GM19397 (cell line): Measurements from ENCODE around the gene LY6G6C.
"Not testable (repeated sequence)": the region's sequence is repeated elsewhere in the genome, so short reads cannot be mapped to it uniquely, and the experiment has no call there.

Experiments
- ATAC-seq: cut with Tn5 transposase; IDR thresholded peaks from one replicate; pipeline ENCODE4 v1.9.1; 2021; ENCODE audit warnings: mild to moderate bottlenecking, moderate library complexity; ENCODE audit not compliant: unreplicated experiment

The LY6G6C gene

DNA sequence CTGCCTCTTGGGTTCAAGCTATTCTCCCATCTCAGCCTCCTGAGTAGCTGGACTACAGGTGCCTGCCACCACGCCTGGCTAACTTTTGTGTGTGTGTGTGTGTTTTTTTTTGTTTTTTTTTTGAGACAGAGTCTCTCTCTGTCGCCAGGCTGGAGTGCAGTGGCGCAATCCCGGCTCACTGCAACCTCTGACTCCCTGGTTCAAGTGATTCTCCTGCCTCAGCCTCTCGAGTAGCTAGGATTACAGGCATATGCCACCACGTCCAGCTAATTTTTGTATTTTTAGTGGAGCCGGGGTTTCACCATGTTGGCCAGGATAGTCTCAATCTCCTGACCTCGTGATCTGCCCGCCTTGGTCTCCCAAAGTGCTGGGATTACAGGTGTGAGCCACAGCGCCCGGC lies 12.4 kb downstream of the LY6G6C start:
- not testable (repeated sequence) for ATAC-seq

DNA sequence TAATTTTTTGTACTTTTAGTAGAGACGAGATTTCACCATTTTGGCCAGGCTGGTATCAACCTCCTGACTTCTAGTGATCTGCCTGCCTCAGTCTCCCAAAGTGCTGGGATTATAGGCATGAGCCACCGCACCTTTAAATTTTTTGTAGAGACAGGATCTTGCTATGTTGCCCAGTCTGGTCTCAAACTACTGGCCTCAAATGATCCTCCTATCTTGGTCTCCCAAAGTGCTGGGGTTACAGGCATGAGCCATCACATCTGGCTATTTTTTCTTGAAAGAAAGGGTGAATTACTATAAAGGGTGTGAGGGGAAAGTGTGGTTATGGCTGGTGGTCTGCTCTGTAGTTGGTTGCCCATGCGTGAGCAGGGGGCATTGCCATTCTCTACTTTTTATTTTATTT lies 13.3 kb downstream of the LY6G6C start:
- ATAC-seq, result no peak

DNA sequence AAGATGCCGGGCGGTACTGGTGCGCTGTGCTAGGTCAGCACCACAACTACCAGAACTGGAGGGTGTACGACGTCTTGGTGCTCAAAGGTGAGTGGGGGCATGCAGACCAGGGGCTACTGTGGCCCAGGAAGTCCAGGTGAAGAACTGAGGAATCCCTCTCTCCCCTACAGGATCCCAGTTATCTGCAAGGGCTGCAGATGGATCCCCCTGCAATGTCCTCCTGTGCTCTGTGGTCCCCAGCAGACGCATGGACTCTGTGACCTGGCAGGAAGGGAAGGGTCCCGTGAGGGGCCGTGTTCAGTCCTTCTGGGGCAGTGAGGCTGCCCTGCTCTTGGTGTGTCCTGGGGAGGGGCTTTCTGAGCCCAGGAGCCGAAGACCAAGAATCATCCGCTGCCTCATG lies 13.8 kb downstream of the LY6G6C start:
- ATAC-seq, result no peak

DNA sequence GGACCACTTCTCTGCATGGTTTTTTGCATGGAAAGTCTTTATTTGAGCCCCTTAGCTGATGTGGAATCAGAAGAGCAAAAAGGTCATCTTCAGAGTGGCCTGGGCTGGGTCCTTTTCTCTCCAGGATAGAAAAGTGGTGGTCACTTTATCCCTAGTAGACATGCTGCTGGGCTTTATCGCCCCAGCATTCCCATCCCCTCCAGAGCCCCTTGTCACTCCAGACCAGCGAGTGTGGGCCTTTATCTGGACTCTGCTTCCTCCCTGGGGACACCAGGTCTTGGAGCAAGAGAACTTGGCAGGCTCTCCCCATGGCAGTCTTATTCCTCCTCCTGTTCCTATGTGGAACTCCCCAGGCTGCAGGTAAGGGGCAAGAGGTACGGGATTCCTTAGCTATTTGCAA lies 14.9 kb downstream of the LY6G6C start, which contains the start of gene LY6G6F:
TSS of gene LY6G6F (plus strand) at position 268 of the 400 bp plus-strand sequence. CDS start at position 309, 41 bp downstream.
- ATAC-seq, result no peak

DNA sequence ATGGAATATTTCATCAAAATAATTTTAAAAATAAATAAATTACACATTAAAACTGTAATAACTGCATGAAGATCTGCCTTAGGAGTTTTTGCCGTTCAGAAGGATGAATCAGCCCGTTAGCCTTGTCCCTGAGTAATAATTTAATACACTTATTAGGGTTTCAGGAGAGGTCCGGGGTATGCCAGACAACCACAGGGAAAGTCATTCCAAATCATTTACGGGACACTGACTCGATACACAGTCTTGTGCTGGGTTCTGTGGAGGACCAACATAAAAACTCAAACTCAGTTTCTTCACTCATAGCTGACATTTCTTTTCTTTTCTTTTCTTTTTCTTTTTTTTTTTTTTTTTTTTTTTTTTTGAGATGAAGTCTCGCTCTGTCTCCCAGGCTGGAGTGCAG lies 15.6 kb downstream of the LY6G6C start:
- no peak for ATAC-seq

DNA sequence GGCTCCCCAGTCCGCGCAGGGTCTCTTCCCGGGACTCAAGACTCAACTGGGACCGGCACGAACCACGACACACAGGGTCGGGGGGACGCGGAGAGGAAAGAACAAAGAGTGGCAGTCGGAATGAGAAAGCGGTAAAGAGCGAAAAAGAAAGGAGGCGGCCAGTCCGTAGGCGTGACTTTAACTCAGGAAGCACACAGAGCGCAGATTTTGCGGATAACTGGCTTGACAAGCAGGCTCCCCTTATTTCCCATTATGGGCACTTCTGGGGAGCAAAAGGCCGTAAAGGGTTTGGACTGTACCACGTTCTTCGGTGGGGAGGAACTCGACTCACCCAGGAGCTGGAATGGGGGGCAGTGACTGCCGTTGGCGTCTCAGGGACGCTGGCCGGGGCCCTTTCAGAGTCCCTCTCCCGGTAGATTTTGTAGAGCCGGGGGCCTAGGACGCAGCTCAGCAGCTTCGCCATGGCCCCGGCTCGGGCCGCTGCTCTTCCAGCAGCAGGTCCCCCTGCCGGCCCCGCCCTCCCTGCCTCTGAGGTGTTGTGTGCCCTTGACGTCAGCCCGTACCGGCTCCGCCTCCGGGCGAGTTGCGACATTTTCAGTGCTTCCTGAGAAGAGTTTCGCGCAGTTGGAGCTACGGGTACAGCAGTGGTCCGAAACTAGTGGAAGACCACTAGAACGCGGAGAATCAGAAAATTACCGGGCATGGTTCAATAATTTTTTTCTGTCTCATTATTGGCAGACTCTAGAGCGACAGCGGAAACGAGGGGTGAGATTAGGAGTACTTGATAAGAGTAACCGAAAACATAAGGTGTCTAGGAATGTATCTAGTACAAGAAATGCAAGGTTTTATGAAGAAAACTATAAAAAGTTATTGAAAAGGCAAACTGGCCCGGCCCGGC lies 18.5 kb downstream of the LY6G6C start, which contains the start of gene ABHD16A:
TSS of gene ABHD16A (minus strand) at position 506 of the 898 bp plus-strand sequence. CDS start at position 463, 43 bp downstream.
- ATAC-seq, result peak; percentile 91

DNA sequence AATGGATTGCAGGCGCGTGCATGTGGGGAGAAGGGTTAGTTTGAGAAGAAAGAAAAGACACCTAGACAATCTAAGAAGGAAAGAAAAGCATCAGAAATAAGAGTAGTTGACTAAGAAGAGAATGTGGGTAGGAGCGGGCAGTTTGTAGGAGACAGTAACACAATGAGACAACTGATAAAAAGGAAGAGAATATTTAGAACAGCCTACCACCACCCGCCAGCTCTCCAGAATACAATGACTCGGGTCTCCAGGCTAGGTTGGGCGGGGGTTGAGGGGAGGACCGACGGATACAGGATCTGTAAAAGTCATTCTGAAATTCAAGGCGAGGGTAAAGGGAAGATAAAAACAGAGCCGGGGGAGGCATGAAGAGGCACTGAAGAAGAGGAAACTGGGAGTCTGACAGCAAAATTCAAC lies 19.1 kb downstream of the LY6G6C start:
- no peak for ATAC-seq

DNA sequence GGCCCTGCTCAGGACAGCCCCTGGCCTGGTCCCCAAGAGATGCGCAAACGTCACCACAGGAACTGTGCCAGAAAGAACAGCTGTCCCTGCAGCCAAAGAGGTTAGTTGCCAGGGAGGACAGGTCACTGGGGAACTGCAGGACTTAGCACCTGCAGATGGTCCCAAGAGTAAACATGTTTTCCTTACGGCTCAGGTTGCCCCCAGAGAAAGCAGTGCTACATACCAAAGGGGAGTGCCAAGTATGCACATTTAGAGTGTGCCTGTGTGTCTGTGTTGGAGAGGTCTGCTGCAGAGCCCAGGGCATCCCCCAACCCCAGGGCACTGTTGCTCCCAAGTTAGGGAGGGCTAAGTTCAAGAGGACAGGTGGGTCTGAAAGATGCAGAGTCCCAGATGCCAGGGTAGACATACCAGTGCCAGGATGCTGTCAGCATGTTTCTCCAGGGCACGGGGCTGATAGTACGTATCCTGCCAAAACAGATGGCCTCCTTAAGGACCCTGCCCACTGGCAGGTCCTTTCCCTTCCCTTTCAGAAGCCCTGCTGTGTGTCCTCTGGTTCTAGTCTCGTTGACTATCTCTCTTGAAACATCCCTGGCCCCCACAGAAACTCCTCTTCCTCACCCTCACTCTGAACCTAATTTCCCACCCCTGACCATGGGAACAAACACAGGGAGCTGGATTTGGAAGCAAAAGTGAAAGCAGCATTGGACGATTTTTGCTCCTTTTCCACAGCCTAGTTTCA lies 19.7 kb downstream of the LY6G6C start:
- no peak for ATAC-seq

DNA sequence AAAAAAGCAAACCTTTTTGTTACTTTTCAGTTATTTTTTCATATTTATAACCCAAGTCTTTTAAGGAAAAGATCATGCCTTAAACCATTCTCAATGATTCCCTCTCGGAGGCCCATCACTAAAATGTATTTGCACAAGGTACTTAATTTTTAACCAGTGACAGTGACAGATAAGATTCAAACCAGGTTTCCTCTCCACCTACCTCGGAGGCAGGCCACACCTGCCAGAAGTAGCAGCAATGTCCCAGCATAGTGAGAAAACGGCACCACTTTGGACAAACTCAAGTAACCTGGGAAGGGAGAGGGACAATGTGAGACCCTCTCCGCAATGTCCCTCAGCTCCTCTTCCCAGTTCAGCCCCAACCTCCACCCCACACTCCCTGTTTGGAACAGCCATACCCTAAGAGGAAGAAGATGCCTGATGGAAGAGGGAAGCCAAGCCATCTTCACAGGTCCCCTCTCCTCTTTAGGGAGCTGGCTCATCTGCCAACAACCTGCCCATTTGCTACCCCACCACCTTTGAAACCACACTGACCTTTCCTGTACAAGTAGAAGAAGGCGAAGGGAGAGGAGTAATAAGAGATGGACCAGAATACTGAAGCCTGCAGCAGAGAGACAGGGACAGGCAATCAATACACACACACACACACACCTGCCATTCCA lies 20.7 kb downstream of the LY6G6C start:
- no peak for ATAC-seq

DNA sequence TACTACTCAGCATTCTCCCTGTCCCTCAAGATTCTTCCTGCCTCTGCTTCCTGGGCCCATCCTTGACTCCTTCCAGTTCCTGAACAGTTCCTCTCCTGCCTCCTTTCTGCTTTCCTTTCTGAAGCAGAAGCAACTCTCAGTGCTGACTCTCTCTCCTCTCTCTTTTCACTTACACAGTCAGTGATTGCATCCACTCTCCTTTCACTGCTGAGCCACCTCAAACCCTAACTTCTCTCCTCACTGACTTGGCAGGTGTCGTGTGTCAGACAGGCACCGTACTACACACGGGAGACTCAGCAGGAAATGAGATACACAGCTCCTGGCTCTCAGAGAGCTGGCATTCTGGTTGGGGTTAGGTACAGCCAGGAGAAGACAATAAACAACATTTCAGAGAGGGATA lies 24.0 kb downstream of the LY6G6C start:
- ATAC-seq, result no peak

DNA sequence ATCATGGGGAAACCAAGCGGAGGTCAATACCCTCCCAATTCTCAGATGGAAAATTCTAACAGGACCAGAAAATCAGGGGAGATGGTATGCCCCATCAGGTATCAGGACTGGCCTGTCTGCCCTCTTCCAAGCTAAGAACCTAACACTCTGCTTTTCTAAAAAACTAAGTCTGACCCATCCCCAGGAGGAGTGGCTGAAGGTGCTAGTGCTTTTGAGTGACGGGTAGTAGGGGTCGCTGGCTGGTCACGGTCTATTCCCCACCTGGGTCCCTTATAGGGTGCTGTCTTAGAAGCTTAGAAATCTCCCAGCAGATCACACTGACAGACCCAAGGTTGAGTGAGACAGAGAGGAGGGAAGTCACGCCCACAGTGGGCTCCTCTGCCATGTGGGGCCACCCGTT lies 28.0 kb downstream of the LY6G6C start:
- ATAC-seq, result no peak

DNA sequence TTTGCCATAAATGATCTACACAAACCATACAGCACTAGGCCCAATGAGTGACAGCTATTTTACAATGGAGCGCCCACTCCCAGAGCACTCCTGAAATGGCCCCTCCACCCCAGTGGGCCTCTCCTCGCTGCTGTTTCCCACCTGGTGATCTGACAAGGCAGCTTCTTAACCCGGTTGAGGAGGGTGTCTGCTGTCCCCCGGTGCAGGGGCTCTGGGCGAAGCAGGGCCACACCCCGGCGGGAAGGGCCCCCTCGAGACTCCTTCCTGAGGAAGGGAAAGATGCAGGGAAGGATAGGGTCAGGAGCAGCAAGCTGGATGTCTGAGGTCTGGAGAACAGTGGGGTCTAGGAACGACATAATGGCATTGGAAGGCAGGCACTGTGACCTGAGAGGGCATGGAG lies 28.7 kb downstream of the LY6G6C start:
- no peak for ATAC-seq

DNA sequence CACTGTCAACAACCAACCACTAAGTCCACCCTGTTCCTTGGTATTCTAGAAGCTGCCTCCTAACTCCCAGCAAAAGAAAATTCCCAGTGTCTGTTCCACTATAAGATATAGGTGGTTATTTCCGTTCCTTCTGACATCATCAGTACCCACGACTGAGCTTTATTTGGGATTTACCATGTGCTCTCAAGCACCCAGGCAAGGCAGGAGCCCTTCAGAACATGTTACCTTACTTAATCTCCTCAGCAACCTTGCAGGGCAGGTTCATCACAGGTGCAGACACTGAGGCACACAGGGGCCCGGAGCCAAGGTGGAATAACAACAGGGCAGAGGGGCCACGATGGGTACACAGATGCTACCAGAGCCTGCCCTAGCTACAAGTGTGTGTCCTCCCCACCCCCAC lies 29.2 kb downstream of the LY6G6C start:
- no peak for ATAC-seq

DNA sequence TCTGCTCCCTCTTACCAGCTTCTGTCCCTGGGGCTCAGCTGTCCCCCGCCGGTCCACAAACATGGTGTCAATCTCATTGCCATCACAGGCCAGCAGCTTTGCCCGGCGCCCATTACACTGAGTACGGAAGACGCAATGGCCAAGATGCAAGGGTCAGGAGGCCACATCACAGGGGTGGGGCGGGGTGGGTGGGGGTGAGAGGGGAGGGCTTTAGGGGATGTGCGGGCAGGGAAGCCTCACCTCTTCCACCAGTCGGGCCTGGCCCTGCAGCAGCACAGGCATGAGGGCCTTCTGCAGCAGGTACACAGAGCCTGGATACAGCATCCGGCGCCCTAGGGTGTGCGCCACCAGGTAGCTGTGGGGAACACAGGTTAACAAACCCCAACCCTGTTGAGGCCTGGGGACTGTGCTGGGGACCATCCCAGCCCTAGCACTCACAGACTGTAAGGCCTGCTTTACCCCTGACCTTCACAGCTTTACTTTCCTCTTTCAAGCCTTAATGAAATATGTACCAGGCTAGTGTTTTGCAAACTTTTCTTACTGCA lies 29.9 kb downstream of the LY6G6C start:
- ATAC-seq, result no peak

DNA sequence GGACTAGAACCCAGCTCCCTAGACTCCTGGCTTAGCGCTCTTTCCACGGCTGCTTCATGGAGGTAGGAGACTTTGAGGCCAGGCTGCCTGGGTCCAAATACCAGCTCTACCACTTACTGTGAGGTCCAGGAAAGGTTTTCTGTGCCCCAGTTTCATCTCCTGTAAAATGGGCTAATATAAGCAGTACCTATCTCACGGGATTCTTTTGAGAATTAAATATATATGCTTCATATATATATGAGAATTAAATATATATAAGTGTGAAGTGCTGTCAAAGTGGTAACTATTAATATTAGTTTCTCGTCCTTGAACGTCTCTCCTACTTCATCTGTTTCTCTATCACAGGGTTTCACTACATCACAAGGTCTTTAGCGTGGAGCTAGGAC lies 30.5 kb downstream of the LY6G6C start:
- ATAC-seq, result no peak

DNA sequence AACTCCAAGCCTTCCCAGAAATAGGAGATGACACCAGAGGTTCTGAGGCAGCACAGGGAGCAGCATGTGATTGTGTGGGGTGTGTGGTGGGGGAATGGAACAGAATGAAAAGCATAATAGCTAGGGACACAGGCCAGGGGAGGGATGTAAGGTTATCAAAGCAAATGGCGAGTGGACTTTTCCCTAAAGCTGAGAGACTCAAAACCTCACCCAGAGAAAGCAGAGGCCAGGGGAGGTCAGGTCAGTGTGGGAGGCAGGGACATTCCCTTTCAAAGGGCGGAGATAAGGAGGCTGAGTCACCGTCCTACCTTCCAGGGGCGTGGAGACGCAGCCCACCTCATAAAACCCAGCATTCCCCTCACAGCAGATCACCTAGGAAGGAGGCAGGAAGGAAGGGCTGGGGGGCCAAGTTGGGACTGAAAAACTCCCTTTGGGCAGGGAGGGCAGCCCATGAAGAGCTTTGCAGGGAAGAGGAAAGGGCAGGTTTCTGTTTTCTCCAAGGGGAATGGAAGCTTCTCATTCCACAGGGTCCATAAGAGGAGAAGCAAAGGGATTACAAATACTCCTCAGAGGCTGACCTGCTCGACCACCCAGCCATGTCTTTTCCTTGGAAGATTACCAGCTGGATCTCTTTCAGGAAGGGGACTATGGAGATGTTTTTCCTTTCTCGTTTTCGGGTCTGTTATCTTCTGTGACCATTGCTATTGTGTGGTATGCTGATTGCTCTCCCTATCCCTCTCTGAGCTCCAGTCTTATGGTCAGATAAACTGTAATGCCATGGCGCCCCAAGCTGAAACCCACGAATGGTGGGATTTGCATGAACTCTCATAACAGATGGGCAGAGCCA lies 31.1 kb downstream of the LY6G6C start:
- ATAC-seq, result no peak

DNA sequence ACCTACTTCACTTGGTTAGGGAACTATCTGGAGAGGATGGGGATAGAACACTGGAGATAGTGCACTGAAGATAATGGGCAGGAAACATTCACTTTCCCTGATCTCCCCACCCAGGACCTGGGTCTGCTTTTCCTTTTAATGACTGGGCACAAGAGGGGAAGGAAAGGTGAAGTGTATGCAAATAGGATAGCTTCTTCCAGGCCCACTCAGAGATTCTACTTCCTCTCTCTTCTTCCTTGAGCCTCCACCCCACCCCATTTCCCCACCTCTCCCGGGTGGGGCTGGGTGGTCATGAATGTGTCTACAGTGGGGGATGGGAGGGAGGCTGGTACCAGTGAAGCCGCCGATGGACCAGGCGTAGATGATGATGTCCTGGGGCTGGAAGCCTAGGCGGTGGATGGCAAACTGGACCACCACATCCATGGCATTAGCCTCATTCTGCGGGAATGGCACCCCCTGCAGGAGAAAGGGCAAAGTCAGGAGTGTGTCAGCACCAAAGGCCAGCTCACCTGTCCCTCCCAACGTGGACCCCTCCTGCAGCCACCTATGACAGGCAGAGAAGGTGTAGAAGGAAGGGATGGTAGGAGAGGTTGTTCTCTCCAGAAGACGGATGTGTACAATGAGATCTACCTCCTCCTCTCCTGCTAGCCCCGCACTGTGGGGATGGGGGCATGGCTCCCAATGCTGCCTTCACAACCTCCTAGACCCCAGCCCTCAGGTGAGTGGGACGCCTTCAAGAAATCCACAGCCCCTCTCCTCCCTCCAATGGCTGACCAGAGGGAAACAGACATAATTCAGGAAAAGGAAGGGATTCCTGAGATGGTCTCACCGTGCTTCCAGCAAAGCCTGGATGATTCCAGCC lies 32.1 kb downstream of the LY6G6C start:
- no peak for ATAC-seq

DNA sequence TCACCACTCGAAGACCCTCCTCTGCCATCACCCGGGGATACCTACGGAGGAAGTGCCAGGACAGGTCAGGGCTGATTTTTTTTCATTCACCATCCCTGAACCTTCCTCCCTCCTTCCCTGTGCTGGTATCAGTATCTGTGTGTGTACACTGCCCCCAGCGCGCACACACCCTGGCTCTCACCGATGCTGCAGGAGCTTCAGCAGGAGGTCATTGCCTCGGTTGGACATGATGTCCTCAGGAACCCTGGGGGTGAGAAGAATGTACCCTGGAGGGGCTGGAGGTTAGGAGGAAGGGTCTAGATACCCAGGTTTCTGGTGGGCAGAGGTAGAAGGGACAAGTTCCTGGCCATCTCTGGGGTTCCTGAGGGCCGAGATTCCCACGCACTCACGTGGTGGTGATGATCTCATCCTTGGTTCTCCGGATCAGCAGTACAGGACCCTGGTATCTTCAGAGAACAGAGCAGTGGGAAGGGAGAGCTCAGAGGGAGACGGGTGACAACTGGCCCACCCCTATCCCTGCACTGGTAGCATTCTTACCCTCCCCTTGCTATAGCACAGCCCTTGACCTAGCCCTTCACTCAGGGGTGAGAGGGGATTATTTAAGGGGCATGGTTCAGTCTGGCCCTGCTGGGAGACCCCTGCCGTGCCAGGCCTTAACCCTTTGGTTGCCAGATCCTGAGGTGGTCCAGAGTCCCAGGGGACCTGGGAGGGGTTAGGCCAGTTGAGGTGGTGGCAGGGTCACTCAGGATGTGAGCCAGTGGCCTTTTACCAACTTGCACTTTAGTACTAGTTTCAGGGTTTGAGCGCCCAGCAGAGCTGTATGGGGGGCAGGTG lies 33.5 kb downstream of the LY6G6C start:
- no peak for ATAC-seq
